LoVo (cell line): Measurements from ENCODE around the gene CYP4F11.
"Not testable (repeated sequence)": the region's sequence is repeated elsewhere in the genome, so short reads cannot be mapped to it uniquely, and the experiment has no call there.

Source experiments
- DNase-seq: peaks from one replicate; pipeline ENCODE4 v3.0.0-alpha.2; 2016; ENCODE audit warnings: low spot score

The CYP4F11 gene

GRCh38 chr19:15922021-15922420 is 12.3 kb downstream of the CYP4F11 start:
- no peak for DNase-seq

GRCh38 chr19:15919243-15919642 is 15.1 kb downstream of the CYP4F11 start:
- DNase-seq, result no peak

GRCh38 chr19:15915109-15915508 is 19.2 kb downstream of the CYP4F11 start:
- no peak for DNase-seq

- no peak for DNase-seq
Measured at GRCh38 chr19:15913830-15914229, 20.5 kb downstream of the CYP4F11 start.

- no peak for DNase-seq
Measured at GRCh38 chr19:15913384-15913783, 20.9 kb downstream of the CYP4F11 start.

GRCh38 chr19:15911599-15912235 is 22.6 kb downstream of the CYP4F11 start:
- no peak for DNase-seq

- no peak for DNase-seq
Measured at GRCh38 chr19:15905026-15905425, 29.3 kb downstream of the CYP4F11 start.

GRCh38 chr19:15902898-15903297 is 31.4 kb downstream of the CYP4F11 start:
- DNase-seq, result not testable (repeated sequence)

- DNase-seq, result no peak
Measured at GRCh38 chr19:15902254-15902653, 32.1 kb downstream of the CYP4F11 start.

- DNase-seq, result no peak
Measured at GRCh38 chr19:15900504-15900903, 33.8 kb downstream of the CYP4F11 start.

GRCh38 chr19:15900032-15900431 is 34.3 kb downstream of the CYP4F11 start:
- DNase-seq, result not testable (repeated sequence)

GRCh38 chr19:15899561-15899960 is 34.8 kb downstream of the CYP4F11 start:
- DNase-seq, result not testable (repeated sequence)

GRCh38 chr19:15897738-15898276 is 36.5 kb downstream of the CYP4F11 start, which contains the start of gene CYP4F2:
CYP4F2 (minus strand) TSS chr19:15898074; CDS start chr19:15897611, 463 bp downstream.
- DNase-seq, result no peak

- DNase-seq, result no peak
Measured at GRCh38 chr19:15897026-15897737, 37.1 kb downstream of the CYP4F11 start.

- DNase-seq, result no peak
Measured at GRCh38 chr19:15895876-15896430, 38.4 kb downstream of the CYP4F11 start.

GRCh38 chr19:15894359-15894758 is 40.0 kb downstream of the CYP4F11 start:
- no peak for DNase-seq

GRCh38 chr19:15893477-15893876 is 40.9 kb downstream of the CYP4F11 start:
- no peak for DNase-seq

GRCh38 chr19:15892012-15892411 is 42.3 kb downstream of the CYP4F11 start:
- no peak for DNase-seq

- no peak for DNase-seq
Measured at GRCh38 chr19:15891434-15891833, 42.9 kb downstream of the CYP4F11 start.

GRCh38 chr19:15889339-15889738 is 45.0 kb downstream of the CYP4F11 start:
- DNase-seq, result not testable (repeated sequence)

GRCh38 chr19:15885919-15886318 is 48.4 kb downstream of the CYP4F11 start:
- DNase-seq, result no peak

- DNase-seq, result no peak
Measured at GRCh38 chr19:15885167-15885566, 49.2 kb downstream of the CYP4F11 start.

- DNase-seq, result not testable (repeated sequence)
Measured at GRCh38 chr19:15883329-15883728, 51.0 kb downstream of the CYP4F11 start.
